SW480 (cell line): ENCODE data around the gene LETM1.

Experiments
- DNase-seq: peaks from one replicate; pipeline ENCODE4 v3.0.0-alpha.2; 2016; ENCODE audit warnings: low spot score

Gene LETM1

DNA sequence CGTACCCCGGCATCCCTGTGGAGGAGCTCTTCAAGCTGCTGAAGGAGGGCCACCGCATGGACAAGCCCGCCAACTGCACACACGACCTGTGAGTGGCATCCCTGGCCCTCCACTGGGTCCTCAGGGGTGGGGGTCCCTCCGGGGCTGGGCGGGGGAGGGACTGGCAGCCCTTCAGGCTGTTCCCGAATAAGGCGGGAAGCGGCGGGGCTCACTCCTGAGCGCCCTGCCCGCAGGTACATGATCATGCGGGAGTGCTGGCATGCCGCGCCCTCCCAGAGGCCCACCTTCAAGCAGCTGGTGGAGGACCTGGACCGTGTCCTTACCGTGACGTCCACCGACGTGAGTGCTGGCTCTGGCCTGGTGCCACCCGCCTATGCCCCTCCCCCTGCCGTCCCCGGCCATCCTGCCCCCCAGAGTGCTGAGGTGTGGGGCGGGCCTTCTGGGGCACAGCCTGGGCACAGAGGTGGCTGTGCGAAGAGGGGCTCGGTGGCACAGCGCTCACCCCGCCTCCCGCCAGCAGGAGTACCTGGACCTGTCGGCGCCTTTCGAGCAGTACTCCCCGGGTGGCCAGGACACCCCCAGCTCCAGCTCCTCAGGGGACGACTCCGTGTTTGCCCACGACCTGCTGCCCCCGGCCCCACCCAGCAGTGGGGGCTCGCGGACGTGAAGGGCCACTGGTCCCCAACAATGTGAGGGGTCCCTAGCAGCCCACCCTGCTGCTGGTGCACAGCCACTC is 49.2 kb downstream of the LETM1 start:
- no peak for DNase-seq

DNA sequence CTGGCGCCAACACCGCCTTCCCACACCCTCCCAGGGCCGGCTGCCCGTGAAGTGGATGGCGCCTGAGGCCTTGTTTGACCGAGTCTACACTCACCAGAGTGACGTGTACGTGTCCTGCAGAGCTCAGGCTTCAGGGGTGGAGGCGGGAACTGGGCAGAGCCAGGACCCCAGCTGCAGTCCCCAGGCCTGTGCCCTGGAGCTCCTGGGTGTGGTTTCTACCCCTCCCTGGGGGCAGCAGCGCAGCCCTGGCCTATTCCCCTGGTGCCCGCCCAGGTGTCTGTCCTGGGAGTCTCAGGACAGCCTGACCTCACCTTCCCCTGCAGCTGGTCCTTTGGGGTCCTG is 49.8 kb downstream of the LETM1 start:
- DNase-seq, result no peak

DNA sequence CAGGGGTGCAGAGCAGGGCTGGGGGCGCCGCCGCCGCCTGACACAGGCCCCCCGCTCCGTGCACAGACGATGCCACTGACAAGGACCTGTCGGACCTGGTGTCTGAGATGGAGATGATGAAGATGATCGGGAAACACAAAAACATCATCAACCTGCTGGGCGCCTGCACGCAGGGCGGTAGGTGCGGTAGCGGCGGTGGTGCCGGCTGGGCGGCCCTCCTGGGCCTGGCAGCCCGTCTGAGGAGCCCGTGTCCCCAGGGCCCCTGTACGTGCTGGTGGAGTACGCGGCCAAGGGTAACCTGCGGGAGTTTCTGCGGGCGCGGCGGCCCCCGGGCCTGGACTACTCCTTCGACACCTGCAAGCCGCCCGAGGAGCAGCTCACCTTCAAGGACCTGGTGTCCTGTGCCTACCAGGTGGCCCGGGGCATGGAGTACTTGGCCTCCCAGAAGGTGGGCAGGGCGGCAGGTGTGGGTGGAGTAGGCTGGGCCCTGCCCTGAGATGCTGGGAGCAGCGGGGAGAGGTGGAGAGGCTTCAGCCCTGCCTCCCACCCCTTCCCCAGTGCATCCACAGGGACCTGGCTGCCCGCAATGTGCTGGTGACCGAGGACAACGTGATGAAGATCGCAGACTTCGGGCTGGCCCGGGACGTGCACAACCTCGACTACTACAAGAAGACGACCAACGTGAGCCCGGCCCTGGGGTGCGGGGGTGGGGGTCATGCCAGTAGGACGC is 50.3 kb downstream of the LETM1 start:
- no peak for DNase-seq

DNA sequence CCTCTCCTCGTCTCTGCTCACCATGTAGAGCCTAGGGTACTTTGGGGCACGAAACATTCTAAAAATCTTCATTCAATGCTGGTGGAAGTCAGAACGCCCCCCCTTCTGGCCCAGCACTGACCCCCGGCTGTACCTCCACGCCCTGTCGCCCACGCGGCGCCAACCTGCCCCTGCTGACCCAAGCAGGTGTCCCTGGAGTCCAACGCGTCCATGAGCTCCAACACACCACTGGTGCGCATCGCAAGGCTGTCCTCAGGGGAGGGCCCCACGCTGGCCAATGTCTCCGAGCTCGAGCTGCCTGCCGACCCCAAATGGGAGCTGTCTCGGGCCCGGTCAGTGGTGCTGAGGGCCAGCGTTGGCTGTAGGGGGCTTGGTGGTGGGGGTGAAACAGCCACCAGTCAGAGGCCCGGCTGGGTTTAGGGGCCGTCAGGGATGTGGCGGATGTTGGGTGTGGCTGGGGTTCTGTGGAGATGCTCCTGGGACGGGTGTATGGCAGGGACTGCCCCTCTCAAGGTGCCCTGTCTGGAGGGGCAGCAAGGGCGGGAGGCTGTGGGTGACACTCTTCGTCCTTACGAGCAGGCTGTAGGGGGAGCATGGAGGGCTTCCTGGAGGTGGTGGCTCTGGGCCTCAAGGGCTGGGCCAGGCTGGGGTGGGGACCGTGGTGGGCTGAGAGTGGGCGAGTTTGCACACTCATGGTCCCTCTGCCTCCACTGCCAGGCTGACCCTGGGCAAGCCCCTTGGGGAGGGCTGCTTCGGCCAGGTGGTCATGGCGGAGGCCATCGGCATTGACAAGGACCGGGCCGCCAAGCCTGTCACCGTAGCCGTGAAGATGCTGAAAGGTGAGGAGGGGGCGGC is 51.1 kb downstream of the LETM1 start:
- DNase-seq, result no peak

DNA sequence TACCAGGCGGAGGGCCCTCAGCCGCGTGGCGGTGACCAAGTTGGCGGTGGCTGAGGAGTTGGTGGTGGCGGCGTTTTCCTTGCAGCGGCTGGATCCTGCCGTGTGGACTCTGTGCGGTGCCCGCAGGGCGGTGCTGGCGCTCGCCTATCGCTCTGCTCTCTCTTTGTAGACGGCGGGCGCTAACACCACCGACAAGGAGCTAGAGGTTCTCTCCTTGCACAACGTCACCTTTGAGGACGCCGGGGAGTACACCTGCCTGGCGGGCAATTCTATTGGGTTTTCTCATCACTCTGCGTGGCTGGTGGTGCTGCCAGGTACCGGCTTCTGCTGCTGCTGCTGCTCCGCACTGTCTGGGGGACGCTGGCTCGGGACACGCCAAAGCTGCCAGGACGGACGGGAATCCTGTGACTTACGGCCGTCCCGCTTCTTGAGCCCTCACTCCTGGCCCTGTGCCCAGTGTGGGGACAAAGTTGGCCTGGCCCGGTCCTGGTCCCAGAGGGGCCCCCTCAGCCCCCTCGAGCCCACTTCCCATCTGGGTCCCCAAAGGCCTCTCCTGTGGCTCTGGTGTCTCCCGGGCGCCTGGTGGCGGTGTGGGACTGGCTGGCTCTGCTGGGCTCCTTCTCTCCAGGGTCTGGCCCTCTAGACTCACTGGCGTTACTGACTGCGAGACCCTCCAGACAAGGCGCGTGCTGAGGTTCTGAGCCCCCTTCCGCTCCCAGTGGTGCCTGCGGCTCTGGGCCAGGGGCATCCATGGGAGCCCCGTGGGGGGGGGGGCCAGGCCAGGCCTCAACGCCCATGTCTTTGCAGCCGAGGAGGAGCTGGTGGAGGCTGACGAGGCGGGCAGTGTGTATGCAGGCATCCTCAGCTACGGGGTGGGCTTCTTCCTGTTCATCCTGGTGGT is 52.2 kb downstream of the LETM1 start:
- no peak for DNase-seq

DNA sequence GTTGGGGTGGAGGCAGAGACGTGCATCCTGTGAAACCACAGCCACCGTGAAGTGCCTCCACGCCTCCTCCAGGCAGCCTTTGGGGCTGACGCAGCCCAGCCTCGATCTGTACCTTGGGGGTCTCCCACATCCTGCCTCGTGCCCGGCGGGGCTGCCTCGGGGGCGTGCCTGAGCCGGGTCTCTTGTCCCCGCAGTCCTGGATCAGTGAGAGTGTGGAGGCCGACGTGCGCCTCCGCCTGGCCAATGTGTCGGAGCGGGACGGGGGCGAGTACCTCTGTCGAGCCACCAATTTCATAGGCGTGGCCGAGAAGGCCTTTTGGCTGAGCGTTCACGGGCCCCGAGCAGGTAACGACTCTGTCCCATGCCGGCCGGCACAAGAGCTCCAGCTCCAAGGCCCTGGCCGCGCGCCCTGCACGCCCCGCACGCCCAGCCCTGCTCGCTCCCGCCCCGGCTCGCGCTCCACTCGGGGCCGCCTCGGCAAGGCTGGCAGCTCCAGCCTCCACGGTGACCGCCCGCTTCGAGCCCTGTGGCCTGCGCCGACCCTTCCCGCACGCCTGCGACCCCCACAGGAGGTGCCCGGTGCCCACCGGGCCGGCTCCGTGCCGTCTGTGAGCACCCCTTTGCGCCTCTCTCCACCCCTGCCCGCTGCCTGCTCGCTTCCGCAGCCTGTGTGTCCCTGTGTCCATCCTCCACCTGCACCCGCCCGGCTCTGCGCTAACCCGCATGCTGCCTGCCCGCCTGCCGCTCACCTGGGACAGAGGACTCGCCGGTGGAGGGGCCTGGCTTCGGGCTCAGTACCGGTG is 53.0 kb downstream of the LETM1 start:
- no peak for DNase-seq

DNA sequence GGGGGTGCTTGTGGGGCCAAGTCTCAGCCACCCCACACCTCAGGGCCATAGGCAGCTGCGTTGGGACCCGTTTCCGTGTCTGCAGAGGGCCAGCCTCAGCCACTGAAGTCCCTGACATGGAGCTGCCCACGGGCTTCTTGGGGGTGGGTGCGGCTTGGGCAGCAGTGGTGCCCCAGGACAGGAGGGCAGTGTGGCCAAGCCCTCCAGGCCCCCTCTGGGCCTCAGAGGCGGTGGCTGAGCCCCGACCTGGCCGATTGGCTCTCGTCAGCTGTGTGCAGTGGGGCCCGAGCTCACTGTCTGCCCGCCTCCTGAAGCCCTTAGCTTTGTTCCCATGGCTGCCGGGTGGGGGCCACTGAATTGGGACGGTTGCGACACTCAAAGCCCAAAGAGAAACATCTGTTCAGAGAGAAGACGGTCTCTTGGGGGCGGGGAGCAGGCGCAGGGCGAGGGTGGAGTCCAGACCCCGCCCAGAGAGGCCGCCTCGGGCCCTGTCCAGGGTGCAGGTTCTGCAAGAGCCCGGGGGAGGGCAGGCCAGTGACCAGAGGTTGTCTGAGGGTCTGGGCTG is 53.7 kb downstream of the LETM1 start:
- no peak for DNase-seq

DNA sequence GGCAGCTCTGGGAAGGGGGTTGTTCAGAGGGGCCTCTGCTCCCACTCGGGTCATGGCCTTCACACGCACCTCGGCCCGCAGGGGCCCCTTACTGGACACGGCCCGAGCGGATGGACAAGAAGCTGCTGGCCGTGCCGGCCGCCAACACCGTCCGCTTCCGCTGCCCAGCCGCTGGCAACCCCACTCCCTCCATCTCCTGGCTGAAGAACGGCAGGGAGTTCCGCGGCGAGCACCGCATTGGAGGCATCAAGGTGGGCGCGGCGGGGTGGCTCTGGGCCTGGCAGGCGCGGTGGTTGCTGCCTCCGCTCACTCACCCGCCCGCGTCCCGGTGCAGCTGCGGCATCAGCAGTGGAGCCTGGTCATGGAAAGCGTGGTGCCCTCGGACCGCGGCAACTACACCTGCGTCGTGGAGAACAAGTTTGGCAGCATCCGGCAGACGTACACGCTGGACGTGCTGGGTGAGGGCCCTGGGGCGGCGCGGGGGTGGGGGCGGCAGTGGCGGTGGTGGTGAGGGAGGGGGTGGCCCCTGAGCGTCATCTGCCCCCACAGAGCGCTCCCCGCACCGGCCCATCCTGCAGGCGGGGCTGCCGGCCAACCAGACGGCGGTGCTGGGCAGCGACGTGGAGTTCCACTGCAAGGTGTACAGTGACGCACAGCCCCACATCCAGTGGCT is 54.5 kb downstream of the LETM1 start:
- DNase-seq, result no peak

DNA sequence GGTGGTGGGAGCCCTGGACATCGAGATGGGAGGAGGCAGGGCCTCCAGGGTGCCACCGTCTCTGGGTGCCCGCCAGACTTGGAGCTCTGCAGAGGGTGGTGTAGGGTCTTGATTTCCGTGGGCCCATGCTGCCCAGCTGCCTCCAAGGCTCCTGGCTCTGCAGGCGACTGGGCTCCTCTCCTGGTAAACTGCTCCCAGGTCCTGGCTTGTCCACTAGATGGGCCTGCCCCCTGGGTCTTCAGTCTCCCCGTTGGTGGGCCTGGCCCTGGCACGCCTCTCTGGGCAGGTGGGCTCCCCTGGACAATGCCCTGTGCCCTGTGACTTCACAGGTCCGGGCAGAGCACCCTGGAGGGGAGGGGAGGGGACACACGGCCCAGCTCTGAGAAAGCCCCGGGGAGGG is 55.2 kb downstream of the LETM1 start:
- DNase-seq, result no peak

DNA sequence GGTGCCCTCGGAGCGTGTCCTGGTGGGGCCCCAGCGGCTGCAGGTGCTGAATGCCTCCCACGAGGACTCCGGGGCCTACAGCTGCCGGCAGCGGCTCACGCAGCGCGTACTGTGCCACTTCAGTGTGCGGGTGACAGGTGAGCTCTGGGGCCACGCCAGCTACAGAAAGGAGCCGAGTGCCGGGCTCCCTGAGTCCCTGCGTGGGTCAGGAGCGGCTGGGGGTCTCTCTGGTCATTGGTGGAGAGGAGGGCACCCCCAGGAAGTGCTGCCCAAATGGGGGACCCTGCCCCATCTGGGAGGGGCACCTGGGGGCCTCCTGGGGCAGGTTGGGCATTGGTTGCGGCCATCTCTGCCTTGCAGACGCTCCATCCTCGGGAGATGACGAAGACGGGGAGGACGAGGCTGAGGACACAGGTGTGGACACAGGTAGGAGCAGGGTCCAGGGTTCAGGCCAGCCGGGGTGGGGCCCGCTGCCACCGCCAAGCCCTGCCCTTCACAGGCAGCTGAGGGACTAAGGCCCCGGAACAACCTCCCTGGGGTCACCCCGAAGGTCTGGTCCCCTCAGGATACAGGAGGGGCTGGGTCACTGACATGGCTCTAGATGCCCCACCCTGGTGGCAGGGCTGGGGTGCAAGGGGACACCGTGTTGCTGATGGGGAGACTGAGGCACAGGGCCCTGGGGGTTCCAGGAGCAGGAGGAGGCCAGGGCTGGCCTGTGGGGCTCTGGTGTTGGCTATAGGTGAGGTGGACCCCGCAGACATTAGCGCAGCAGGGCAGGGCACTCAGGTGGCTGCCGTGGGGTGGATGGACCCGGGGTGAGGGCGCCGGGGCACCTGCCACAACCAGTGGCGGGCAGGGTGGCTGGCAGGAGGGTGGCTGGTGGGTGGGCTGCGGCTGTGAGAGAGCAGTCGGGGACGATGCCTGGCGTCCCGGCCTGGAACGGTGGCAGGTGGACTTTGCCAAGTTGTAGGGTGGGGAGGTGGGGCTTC is 56.3 kb downstream of the LETM1 start:
- no peak for DNase-seq

DNA sequence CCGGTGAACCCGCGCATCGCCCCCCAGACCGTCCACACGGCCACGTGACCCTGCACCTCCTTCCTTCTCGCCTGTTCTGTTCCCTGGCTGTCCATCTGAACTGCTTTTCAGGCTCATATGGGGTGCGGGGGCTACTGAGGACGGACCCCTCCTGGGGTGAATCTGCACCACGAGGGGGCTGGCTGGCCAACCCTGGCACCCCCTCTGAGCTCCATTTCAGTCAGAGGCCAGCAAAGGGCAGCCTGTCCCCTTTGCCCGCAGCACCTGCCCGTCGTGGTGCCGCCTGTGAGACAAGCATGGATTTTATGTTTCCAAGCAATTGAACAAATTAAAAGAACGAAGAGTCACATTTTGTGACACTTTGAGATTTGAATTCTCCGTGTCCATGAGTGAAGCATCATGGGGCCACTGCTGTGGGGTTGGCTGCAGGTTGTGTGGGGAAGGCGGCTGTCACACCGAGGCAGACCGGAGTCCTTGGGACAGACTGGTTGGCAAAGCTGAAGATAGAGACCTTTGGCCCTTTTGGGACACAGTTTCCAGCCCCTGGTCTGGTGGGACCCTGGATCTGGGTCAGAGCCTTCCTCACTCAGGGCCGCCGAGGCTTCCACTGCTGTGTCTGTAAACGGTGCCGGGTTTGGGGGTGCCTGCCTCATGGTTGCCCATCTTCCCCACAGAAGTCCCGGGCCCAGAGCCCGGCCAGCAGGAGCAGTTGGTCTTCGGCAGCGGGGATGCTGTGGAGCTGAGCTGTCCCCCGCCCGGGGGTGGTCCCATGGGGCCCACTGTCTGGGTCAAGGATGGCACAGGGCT is 57.2 kb downstream of the LETM1 start:
- DNase-seq, result no peak

DNA sequence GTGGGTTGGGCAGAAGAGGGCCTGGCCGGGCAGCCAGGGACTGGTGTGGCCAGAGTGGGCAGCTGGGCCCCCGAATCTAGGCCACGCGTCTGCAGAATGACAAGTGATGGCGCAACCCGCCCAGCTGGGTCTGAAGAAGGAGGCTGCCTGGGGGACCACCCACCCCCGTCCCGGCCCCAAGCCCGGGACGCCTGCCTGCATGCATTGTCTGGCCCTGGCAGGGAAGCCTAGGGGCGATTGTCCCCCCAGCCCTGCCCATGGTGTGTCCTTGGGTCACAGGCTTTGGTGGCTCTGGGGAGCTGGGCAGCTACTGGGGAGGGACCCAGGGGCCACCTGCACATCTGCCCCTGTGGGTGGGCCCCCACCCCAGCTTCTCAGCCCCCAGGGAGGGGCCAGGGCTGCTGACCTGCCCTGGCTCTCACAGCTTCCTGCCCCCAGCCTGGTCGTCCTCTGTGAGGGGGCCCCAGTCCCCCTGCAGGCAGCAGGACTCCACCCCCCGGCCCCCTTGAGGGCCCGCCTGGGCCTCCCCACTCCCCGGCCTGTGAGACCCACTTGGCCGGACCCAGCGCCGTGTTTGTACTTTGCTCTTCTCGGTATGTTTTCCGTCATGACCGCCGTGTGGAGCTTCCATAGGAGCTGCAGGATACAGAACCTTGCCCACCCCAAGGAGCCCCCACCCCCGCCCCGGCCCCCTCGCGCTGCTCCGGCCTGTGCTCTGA is 57.9 kb downstream of the LETM1 start:
- DNase-seq, result no peak

DNA sequence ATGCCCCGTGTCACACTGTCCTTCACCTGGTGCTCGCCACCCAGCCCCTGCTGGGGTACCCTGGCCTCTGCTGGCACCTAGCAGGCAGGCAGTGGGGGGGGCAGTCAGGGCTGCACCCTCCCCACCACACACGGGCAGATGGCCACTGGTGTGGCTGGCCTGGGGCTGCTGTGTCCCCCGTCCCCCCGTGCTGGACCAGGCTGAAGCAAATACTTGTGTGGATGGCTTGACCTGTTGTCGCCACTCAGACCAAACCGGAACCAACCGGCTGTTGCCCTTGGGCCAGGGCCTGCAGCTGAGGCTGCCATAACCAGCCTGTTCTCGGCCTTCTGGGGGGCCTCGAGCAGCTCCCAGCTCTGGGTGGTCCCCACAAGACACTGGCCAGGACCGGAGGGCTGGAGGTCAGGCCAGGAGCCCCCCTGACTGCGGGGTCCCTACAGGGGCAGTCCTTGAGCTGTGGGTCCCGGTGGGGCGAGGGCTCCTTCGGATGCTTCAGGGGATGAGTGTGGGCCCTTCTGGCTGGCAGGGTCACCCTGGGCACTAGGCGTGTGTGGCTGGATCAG is 58.6 kb downstream of the LETM1 start:
- no peak for DNase-seq

DNA sequence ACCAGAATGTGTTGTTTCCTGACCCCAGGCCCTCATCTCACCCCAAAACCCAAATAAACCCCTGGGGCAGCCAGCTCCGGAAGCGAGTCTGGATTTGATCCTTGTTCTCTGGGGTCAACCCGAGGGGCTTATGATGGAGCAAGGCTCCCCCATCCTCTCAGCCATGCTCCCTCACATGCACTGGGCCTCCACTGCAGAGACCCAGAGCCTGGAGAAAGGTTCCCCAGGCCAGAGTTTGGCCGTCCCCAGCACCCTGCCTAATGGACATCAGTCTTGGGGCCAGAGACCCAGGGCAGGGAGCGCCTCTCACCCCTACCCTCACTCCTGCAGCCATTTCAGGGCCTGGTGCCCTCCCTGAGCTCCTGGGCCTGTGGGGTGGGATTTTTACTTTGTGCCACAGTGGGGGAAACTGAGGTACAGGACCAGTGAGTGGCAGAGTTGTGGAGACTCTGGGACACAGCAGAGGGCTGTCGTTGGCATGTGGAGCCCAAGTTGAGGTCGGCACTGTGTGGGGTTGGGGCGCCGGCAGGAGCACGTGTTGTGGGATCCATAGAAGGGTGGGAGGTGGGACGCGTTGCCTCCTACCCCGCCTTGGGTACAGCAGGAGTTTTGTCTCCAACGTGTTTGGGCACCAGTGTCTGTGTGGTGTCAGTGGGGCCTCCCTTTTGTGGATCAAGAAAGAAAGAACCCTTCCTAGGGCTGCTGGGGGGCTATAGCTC is 59.3 kb downstream of the LETM1 start:
- DNase-seq, result no peak

DNA sequence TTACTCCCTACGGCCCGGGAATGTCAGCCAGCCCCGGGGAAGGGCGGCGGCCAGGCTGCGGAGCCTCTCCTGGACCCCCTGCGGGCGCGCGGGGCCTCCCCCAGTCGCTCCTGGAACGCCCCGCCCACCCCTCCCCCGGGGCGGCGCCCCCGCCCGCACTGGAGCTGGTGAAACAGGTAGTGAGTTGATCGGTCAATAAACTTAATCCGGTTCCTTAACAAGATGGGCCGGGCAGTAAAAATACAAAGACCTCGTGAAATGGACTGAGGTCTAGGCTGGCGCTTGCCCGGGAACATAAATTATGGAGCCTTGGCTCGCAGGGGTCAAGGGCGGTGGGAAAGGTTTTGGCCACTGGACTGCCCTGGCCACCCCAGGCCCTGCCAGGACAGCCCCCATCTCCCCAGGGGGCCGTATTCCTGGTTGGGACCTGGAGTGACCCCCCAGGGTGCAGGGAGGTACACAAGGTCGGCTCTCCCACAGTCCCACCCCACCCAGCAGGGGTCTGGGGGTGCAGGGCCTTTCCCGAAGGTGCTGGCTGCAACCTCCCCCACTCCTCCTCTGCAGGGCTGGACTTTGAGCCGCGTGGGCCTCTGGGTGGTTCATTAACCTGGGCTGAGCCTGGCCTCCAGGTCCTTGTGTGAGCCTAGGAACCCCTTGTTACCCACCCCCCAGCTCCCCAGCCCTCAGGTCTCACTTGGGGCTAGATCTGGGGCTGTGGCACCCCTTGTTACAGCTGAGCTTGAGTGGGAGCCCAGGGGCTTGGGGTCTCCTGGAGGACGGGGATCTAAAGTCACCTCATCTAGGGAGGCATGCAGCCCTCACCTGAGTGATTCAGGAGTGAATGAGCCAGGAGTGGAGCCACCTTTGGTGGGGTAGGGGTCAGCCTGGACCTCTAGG is 60.4 kb downstream of the LETM1 start:
- DNase-seq, result no peak
